VCaP (cell line): ENCODE data around the gene BBS7.

Experiments used
- H3K27ac ChIP-seq: fragments of 450-650 bp; 2 replicates; pipeline ENCODE4 v1.5.1; 2017
- CTCF ChIP-seq: fragments of 450-650 bp; conservative IDR thresholded peaks from 2 replicates; pipeline ENCODE4 v1.5.1; 2017; ENCODE audit warnings: mild to moderate bottlenecking, moderate library complexity

BBS7 gene

DNA sequence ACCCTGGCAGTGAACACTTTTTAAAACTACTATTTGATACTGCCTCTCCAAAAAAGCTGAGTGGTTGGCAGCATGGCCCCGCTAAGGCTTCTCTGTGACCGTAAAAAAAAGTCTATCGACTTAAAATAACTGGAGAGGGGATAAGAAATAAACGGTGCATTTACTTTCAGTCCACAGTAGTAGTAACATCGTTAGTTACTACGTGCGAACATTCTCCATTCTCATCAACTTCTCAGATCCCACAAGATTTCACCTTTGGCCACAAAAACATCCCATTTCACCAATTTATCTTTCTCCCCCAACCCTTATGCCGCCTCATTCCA is 69.7 kb downstream of the BBS7 start:
- peak overlapping the region; percentile 77 for H3K27ac ChIP-seq
- TF ChIP-seq CTCF: no peak

DNA sequence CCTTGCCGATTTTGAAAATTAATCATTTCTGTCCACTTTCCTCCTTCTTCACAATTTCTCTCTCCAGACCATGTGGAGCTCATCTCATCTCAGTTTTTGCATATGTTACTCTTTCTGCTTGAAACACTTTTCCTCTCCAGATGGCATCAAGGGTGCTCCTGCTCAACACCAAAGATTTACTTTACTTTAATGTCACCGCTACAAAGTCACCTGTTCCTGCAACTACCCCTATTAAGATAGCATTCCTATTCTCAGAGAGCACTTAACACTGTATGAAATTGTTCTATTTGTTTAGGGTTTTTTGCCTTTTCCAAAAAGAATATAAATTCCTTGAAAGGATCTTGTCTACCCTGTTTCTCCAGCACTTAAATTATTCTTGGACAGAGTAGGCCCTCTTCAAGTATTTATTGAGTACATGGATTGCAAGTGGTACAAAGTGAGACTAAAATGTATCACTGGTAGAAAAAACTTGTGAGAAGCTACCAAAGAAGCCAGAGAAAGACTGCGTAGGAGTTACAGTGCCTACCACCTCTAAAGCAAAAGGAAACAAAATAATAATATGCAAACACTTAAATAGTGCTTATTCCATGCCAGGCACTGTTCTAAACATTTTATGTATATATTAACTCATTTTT is 70.3 kb downstream of the BBS7 start:
- H3K27ac ChIP-seq: no peak overlapping the region
- TF ChIP-seq CTCF: no peak

DNA sequence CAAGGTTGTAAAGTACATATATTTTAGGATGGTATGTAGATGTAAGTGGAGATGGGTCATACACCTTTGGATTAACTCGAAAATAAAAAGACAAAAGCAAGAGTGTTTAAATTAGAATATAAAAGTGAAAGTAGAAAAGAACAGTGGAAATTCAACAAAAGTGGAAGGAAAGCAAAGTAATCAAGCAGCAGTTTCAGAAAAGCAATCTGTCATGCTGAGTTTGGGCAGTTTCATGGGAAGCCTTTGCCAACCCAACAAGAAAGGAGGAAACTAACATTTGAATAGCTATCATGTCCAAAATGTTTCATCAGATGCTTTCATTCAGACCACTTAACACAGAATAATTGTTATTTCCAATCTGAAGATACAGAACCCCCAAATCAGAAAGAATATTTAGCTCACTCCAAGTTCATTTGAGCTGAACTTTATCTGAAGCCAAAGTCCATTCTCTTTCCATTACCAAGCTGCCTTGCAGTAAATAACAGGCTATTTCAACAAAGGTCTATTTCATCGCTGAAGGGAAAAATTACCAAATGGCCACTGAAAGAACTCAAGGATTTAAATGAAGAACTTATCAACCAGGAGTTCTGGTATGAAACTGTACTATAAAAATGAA is 71.0 kb downstream of the BBS7 start:
- TF ChIP-seq CTCF: no peak
- H3K27ac ChIP-seq: no peak overlapping the region

- TF ChIP-seq CTCF: no peak
- no peak overlapping the region for H3K27ac ChIP-seq
These were observed 74.0 kb downstream of the BBS7 start for GRCh38 chr4:121796283-121796682.

- H3K27ac ChIP-seq: no peak overlapping the region
- TF ChIP-seq CTCF: no peak
These were observed 75.6 kb downstream of the BBS7 start for GRCh38 chr4:121794505-121795188.

DNA sequence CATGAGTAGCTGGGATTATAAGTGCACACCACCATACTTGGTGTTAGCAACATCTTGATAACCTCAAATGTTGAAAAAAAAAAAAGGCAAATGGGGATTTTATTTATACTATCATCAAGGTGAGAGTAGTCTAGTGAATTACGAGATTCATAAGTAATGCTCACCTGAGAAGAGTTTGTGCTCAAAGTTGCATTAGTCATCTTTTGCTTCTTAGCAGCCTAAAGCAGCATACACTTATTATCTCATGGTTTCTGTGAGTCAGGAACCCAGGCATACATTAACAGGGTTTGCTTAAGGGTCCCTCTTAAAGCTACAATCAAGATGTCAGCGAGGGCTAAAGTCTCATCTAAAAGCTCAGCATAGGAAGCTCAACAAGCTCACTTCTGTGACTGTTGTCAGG is 77.3 kb downstream of the BBS7 start:
- no peak for TF ChIP-seq CTCF
- no peak overlapping the region for H3K27ac ChIP-seq

- TF ChIP-seq CTCF: no peak
- no peak overlapping the region for H3K27ac ChIP-seq
These were observed 78.8 kb downstream of the BBS7 start for GRCh38 chr4:121791481-121791880.
